GM19035 (cell line): Measurements from ENCODE around the gene IQUB.
"Not testable (repeated sequence)": the region's sequence is repeated elsewhere in the genome, so short reads cannot be mapped to it uniquely, and the experiment has no call there.

Experiments
- ATAC-seq: cut with Tn5 transposase; IDR thresholded peaks from one replicate; pipeline ENCODE4 v1.9.1; 2021; ENCODE audit not compliant: unreplicated experiment

Gene IQUB

GRCh38 chr7:123494193-123494796, 40.1 kb downstream of the IQUB start:
- ATAC-seq, result peak; percentile 80

GRCh38 chr7:123492485-123492884, 41.9 kb downstream of the IQUB start:
- ATAC-seq, result peak; percentile 53

DNA sequence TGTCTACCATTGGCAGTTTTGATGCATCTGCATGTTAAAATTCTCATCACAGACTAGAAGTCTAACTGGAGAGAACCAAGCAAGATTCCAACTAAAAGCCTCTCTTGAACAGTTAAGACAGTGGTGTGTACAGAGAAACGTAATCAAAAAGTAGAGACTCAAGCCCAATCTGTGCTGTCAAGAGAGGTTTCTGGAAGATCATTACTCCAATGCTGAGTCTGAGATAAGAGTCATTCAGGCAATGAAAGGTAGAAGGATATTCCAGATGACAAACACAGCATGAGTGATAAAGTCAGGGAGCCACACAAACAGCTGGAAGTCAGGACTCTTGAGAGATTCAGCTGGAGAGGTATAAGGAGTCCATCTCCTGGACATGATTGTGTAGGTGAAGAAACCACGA, 48.7 kb downstream of the IQUB start:
- ATAC-seq, result no peak

DNA sequence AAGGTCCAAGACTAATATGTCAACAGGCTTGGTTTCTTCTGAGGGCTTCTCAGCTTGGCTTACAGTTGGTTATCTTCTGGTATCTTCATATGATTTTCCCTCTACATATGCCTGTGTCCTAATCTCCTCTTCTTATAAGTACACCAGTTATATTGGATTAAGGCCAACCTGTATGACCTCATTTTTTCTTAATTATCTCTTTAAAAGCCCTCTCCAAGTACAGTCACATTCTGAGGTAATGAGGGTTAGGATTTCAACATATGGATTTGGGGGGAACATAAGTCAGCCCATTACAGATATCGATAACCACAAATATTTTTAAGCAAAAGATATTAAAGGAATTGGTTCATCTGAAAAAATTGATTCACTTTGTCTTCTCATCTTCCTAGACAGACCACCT, 49.2 kb downstream of the IQUB start:
- ATAC-seq, result no peak

- ATAC-seq, result no peak
Observed at GRCh38 chr7:123484199-123484598, 50.2 kb downstream of the IQUB start.

DNA sequence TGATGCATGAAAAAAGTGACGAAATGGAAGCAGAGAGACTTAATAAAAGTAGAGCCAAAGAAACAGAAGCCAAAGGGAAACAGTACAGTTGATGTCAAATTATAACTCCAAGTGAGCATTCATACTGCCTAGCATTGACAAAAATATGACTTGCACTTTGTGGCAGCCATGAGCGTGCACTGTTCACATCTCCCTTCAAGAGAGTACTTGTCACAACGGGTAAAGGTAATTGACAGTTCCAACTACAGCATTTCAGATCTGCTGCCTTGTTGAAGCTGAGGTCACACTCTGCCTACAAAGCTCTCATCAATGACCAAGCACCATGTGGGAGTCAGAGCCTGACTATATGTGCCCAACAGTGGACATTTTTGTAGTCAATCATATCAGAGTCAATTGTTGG, 54.3 kb downstream of the IQUB start:
- ATAC-seq, result no peak

DNA sequence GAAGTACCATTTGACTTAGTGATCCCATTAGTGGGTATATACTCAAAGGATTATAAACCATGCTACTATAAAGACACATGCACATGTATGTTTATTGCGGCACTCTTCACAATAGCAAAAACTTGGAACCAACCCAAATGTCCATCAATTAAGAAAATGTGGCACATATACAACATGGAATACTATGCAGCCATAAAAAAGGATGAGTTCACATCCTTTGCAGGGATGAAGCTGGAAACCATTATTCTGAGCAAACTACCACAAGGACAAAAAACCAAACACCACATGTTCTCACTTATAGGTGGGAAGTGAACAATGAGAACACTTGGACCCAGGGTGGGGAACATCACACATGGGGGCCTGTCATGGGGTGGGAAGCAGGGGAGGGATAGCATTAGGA, 56.3 kb downstream of the IQUB start:
- ATAC-seq, result not testable (repeated sequence)

GRCh38 chr7:123472750-123473445, 61.5 kb downstream of the IQUB start:
- ATAC-seq, result no peak

- no peak for ATAC-seq
Observed at GRCh38 chr7:123472327-123472726, 62.1 kb downstream of the IQUB start.

GRCh38 chr7:123468303-123468702, 66.1 kb downstream of the IQUB start:
- ATAC-seq, result no peak

DNA sequence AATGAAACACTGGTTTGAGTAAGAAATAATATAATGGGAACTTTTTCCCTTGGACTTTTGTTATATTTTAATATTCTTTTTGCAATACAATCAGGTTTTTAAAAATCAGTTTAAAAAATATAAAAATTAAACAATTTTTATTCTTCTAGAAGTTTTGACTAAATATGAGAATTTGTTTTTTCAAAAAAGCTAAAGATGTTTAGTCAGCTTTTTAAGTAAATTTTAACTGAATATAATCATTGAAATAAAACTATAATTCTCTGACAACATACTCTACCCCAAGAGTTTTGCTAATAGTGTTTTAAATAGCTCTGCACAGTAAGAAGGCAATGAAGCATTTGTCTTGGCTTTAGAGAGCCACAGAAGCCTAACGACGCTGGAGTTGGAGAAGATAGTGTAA, 70.5 kb downstream of the IQUB start:
- ATAC-seq, result no peak

DNA sequence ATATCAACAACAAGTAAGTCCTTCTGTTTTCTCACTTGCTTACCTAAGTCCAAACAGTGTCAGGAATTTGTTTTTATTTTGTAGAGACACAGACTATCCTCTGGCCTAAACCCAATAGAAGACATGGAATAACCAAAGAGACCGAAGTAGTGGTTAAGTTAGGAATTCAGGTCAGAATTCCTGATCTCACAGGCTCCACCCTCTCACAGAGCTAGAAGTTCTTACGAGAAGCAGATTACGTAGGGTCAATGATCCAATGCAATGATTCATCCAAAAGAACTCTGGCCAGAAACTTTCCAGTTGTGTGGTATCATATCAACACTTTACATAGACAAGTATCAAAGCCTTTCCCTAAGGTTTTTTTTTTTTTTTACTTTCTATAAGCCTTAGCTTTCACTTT, 73.8 kb downstream of the IQUB start:
- no peak for ATAC-seq

GRCh38 chr7:123455965-123456470, 78.4 kb downstream of the IQUB start:
- no peak for ATAC-seq

DNA sequence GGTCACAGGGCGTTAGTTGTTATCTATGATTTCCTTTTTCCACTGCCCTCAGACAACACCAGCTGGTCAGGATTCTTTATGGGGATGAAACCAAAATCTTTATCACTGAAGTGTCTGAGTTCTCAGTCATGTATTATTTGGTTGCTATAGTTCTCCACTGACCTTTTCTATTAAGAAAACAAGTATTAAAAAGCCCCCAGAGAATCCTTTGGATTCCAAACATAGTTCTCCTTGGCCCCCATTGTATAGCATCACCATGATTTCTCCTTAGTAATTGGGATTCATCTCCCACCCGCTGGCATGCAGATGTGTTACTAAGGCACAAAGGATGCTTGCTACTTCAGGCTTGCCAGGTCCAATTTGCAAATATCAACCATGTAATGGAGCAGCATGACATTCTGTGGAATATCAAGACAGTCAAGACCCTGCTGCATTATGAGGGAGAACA, 94.3 kb downstream of the IQUB start:
- ATAC-seq, result no peak

DNA sequence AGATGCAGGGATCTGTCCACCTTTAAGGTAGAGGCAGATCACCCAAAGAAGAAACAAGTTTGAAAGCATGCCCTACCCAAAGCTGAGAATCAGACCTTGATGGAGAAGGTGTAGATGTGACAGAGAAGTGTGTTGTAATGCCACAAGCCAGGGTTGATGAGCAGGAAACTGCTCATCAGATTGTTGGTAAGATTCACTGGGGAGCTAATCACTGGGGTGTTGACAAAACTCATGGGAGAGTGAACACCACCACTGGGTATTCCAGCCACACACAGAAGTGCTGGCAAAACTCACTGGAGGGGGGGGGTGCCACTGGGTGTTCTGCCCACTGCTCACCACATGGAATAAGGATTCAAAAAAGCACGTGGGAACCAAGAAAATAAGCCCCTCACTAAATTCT, 95.2 kb downstream of the IQUB start:
- ATAC-seq, result no peak

- ATAC-seq, result no peak
Observed at GRCh38 chr7:123437447-123437995, 96.9 kb downstream of the IQUB start.

GRCh38 chr7:123435080-123435700, 99.2 kb downstream of the IQUB start:
- no peak for ATAC-seq

DNA sequence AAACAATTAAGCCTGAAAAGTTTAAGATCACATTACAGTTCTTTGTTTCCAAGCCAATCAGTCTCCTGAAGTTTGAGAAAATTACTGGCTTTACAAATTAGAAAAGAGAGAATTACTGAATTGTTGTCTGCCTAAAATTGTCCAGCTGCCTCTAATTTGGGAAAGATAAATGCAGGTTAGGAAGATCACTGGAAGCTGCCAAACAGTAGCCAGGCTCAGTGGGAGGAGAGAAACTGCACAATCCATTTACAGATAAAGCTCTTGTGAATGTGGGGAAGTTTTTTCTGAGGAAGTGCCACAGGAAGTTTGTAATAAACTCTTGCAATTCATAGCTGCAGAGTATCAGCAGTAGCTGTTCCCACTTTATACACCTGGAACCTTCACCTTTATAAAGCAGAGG, 100.7 kb downstream of the IQUB start:
- no peak for ATAC-seq

GRCh38 chr7:123432601-123433000, 101.8 kb downstream of the IQUB start:
- no peak for ATAC-seq

DNA sequence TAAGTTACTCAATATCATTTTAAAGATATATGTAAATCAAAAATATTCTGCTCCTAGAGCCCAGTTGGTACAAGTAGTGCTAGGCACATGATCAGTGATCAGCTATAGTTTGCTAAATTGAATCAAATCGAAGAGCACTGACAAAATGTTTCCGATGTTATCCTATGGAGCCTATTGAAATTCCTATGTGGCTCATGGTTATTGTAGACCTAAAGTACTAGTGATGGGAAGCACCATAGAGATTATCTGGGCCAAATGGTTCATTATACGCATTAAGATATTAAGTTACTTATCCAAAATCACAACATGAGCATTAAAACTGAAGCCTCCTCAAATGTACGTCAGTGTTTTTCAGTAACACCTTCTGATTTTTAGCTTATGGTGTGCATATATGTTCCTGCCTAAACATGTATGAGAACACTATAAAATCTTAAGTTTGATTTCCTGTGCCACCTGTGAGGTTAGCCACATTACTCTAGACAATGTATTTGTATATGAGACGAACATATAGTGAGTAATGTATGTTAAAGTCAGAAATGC, 103.2 kb downstream of the IQUB start:
- ATAC-seq, result no peak

DNA sequence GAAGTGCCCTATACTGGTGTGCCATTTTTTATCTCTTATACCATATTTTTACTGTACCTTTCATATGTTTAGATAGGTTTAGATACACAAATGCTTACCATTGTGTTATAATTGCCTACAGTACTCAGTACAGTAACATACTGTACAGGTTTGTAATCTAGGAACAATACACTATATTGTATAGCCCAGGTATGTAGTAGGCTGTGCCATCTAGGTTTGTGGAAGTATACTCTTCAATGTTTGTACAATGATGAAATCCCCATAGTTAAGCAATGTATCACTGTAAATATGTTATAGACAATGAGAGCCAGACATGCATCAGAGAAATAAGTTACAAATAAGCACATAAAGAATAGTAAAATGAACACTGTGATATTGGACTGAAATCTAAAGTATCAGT, 109.1 kb downstream of the IQUB start:
- ATAC-seq, result no peak

GRCh38 chr7:123424463-123424862, 109.9 kb downstream of the IQUB start:
- ATAC-seq, result no peak
